ENCODE data around the gene OR2L3. TPM values are rescaled to one million over a fixed set of nuclear protein-coding genes. Genes with fewer than 3 reads are reported as not detected.

The OR2L3 gene
- total RNA-seq (not detected), polyA plus RNA-seq (ENCODE audit: insufficient read depth in 1 of 8, insufficient read length in 8 of 8, low replicate concordance in 1 of 8) (not detected)
- long read RNA-seq, donor 1 = 0 reads
- long read RNA-seq, donor 2 = 0 reads
- long read RNA-seq, donor 3 = 0 reads
- long read RNA-seq, donor 4 = 0 reads
- long read RNA-seq, donor 5 = 0 reads
- long read RNA-seq, donor 6 = 0 reads
- long read RNA-seq, donor 7 = 0 reads
- long read RNA-seq, donor 8 = 0 reads
- long read RNA-seq, donor 9 = 0 reads
- long read RNA-seq, donor 10 = 0 reads
- long read RNA-seq, donor 11 = 0 reads

- no peak for DNase-seq
- H3K27me3 ChIP-seq (ENCODE audit: control insufficient read depth, insufficient read depth, low read length) = no peaks in the 10 kb centered on the region
- no peak within 1 kb of the TSS for H3K4me3 ChIP-seq (ENCODE audit: low read length)
- no peaks in the 10 kb centered on the region for H3K36me3 ChIP-seq (ENCODE audit: control insufficient read depth, insufficient read depth, low read length)
- peaks cover 13% of the 10 kb centered on the region for H3K9me3 ChIP-seq (replicated peaks; ENCODE audit: control insufficient read depth, low read depth, low read length)
- WGBS (ENCODE audit: insufficient coverage) = no CpG with 5 or more reads among the region's 2 CpGs
- no peak within 1 kb of the TSS for H3K27ac ChIP-seq (ENCODE audit: low read length)
- no peaks in the 10 kb centered on the region for H3K4me1 ChIP-seq (ENCODE audit: control insufficient read depth, insufficient read depth, low read length)
Observed at GRCh38 chr1:248046536-248046935, at the start of gene OR2L3. Gene OR2L3, plus strand, starts transcription at chr1:248046836. Its CDS starts 13,846 bp downstream, at chr1:248060682.

GRCh38 chr1:247998811-247999210, 47.8 kb upstream of the OR2L3 start:
- no peaks in the 10 kb centered on the region for H3K27me3 ChIP-seq (ENCODE audit: control insufficient read depth, insufficient read depth, low read length)
- no peak overlapping the region for H3K4me3 ChIP-seq (ENCODE audit: low read length)
- DNase-seq = no peak
- H3K27ac ChIP-seq (ENCODE audit: low read length) = no peak overlapping the region
- WGBS (ENCODE audit: insufficient coverage) = no CpG with 5 or more reads among the region's 2 CpGs
- H3K4me1 ChIP-seq (ENCODE audit: control insufficient read depth, insufficient read depth, low read length) = no peaks in the 10 kb centered on the region
- no peaks in the 10 kb centered on the region for H3K36me3 ChIP-seq (ENCODE audit: control insufficient read depth, insufficient read depth, low read length)
- peaks cover 17% of the 10 kb centered on the region for H3K9me3 ChIP-seq (replicated peaks; ENCODE audit: control insufficient read depth, low read depth, low read length)

- Histone ChIP-seq H3K4me1 (ENCODE audit: control insufficient read depth, insufficient read depth, low read length) (no peaks in the 10 kb centered on the region), H3K27ac (ENCODE audit: low read length) (no peak overlapping the region), H3K4me3 (ENCODE audit: low read length) (no peak overlapping the region), H3K9me3 (replicated peaks; ENCODE audit: control insufficient read depth, low read depth, low read length) (peaks cover 13% of the 10 kb centered on the region), H3K36me3 (ENCODE audit: control insufficient read depth, insufficient read depth, low read length) (no peaks in the 10 kb centered on the region), H3K27me3 (ENCODE audit: control insufficient read depth, insufficient read depth, low read length) (no peaks in the 10 kb centered on the region)
- no peak for DNase-seq
- no CpG with 5 or more reads among the region's 1 CpG for WGBS (ENCODE audit: insufficient coverage)
Observed at GRCh38 chr1:248000169-248000568, 46.5 kb upstream of the OR2L3 start.

GRCh38 chr1:248007778-248008177, 38.9 kb upstream of the OR2L3 start:
- peaks cover 31% of the 10 kb centered on the region for H3K9me3 ChIP-seq (replicated peaks; ENCODE audit: control insufficient read depth, low read depth, low read length)
- DNase-seq = no peak
- H3K36me3 ChIP-seq (ENCODE audit: control insufficient read depth, insufficient read depth, low read length) = no peaks in the 10 kb centered on the region
- H3K27ac ChIP-seq (ENCODE audit: low read length) = no peak overlapping the region
- no peak overlapping the region for H3K4me3 ChIP-seq (ENCODE audit: low read length)
- H3K27me3 ChIP-seq (ENCODE audit: control insufficient read depth, insufficient read depth, low read length) = no peaks in the 10 kb centered on the region
- H3K4me1 ChIP-seq (ENCODE audit: control insufficient read depth, insufficient read depth, low read length) = no peaks in the 10 kb centered on the region
- no CpG with 5 or more reads among the region's 1 CpG for WGBS (ENCODE audit: insufficient coverage)

- no peaks in the 10 kb centered on the region for H3K27me3 ChIP-seq (ENCODE audit: control insufficient read depth, insufficient read depth, low read length)
- DNase-seq = no peak
- 80% methylated on average over 1 of the region's 3 CpGs for WGBS (ENCODE audit: insufficient coverage)
- H3K36me3 ChIP-seq (ENCODE audit: control insufficient read depth, insufficient read depth, low read length) = no peaks in the 10 kb centered on the region
- no peaks in the 10 kb centered on the region for H3K4me1 ChIP-seq (ENCODE audit: control insufficient read depth, insufficient read depth, low read length)
- H3K4me3 ChIP-seq (ENCODE audit: low read length) = no peak overlapping the region
- peaks cover 36% of the 10 kb centered on the region for H3K9me3 ChIP-seq (replicated peaks; ENCODE audit: control insufficient read depth, low read depth, low read length)
- H3K27ac ChIP-seq (ENCODE audit: low read length) = no peak overlapping the region
Observed at GRCh38 chr1:248009681-248010080, 37.0 kb upstream of the OR2L3 start.

- Histone ChIP-seq H3K27me3 (ENCODE audit: control insufficient read depth, insufficient read depth, low read length) (no peaks in the 10 kb centered on the region), H3K4me1 (ENCODE audit: control insufficient read depth, insufficient read depth, low read length) (no peaks in the 10 kb centered on the region), H3K9me3 (replicated peaks; ENCODE audit: control insufficient read depth, low read depth, low read length) (peaks cover 28% of the 10 kb centered on the region), H3K27ac (ENCODE audit: low read length) (no peak within 1 kb of the TSS), H3K4me3 (ENCODE audit: low read length) (no peak within 1 kb of the TSS), H3K36me3 (ENCODE audit: control insufficient read depth, insufficient read depth, low read length) (no peaks in the 10 kb centered on the region)
- DNase-seq = no peak
- no CpG with 5 or more reads among the region's 2 CpGs for whole genome bisulfite sequencing (ENCODE audit: insufficient coverage)
Observed at GRCh38 chr1:248013229-248013710, 33.4 kb upstream of the OR2L3 start, which contains the start of gene OR2L5. Gene OR2L5, plus strand, starts transcription at chr1:248013660. Its CDS starts 8,288 bp downstream, at chr1:248021948.

- Histone ChIP-seq H3K27me3 (ENCODE audit: control insufficient read depth, insufficient read depth, low read length) (no peaks in the 10 kb centered on the region), H3K4me3 (ENCODE audit: low read length) (no peak overlapping the region), H3K9me3 (replicated peaks; ENCODE audit: control insufficient read depth, low read depth, low read length) (peaks cover 34% of the 10 kb centered on the region), H3K36me3 (ENCODE audit: control insufficient read depth, insufficient read depth, low read length) (no peaks in the 10 kb centered on the region), H3K27ac (ENCODE audit: low read length) (no peak overlapping the region), H3K4me1 (ENCODE audit: control insufficient read depth, insufficient read depth, low read length) (no peaks in the 10 kb centered on the region)
- no CpG with 5 or more reads among the region's 1 CpG for WGBS (ENCODE audit: insufficient coverage)
- no peak for DNase-seq
Observed at GRCh38 chr1:248015803-248016202, 30.8 kb upstream of the OR2L3 start.

- H3K27ac ChIP-seq (ENCODE audit: low read length) = no peak within 1 kb of the TSS
- DNase-seq = no peak
- peaks cover 16% of the 10 kb centered on the region for H3K9me3 ChIP-seq (replicated peaks; ENCODE audit: control insufficient read depth, low read depth, low read length)
- no peaks in the 10 kb centered on the region for H3K27me3 ChIP-seq (ENCODE audit: control insufficient read depth, insufficient read depth, low read length)
- H3K36me3 ChIP-seq (ENCODE audit: control insufficient read depth, insufficient read depth, low read length) = no peaks in the 10 kb centered on the region
- no peaks in the 10 kb centered on the region for H3K4me1 ChIP-seq (ENCODE audit: control insufficient read depth, insufficient read depth, low read length)
- no peak within 1 kb of the TSS for H3K4me3 ChIP-seq (ENCODE audit: low read length)
- no CpG with 5 or more reads among the region's 2 CpGs for WGBS (ENCODE audit: insufficient coverage)
Observed at GRCh38 chr1:248029770-248030169, 16.9 kb upstream of the OR2L3 start, which contains the start of gene OR2L2. Gene OR2L2, plus strand, starts transcription at chr1:248030070. Its CDS starts 8,198 bp downstream, at chr1:248038268.

GRCh38 chr1:248045209-248045608, 1.4 kb upstream of the OR2L3 start:
- Histone ChIP-seq H3K27me3 (ENCODE audit: control insufficient read depth, insufficient read depth, low read length) (no peaks in the 10 kb centered on the region), H3K9me3 (replicated peaks; ENCODE audit: control insufficient read depth, low read depth, low read length) (peaks cover 16% of the 10 kb centered on the region), H3K4me1 (ENCODE audit: control insufficient read depth, insufficient read depth, low read length) (no peaks in the 10 kb centered on the region), H3K4me3 (ENCODE audit: low read length) (no peak overlapping the region), H3K36me3 (ENCODE audit: control insufficient read depth, insufficient read depth, low read length) (no peaks in the 10 kb centered on the region), H3K27ac (ENCODE audit: low read length) (no peak overlapping the region)
- DNase-seq = no peak
- no CpG with 5 or more reads among the region's 5 CpGs for WGBS (ENCODE audit: insufficient coverage)

GRCh38 chr1:248047008-248047407, 372 bp downstream of the OR2L3 start:
- H3K27ac ChIP-seq (ENCODE audit: low read length) = no peak overlapping the region
- peaks cover 13% of the 10 kb centered on the region for H3K9me3 ChIP-seq (replicated peaks; ENCODE audit: control insufficient read depth, low read depth, low read length)
- no peaks in the 10 kb centered on the region for H3K4me1 ChIP-seq (ENCODE audit: control insufficient read depth, insufficient read depth, low read length)
- no peak overlapping the region for H3K4me3 ChIP-seq (ENCODE audit: low read length)
- H3K36me3 ChIP-seq (ENCODE audit: control insufficient read depth, insufficient read depth, low read length) = no peaks in the 10 kb centered on the region
- no peak for DNase-seq
- H3K27me3 ChIP-seq (ENCODE audit: control insufficient read depth, insufficient read depth, low read length) = no peaks in the 10 kb centered on the region
- no CpG with 5 or more reads among the region's 1 CpG for WGBS (ENCODE audit: insufficient coverage)
